HEK293T (cell line): ENCODE measurements around the gene MTHFD2.

Source experiments
- CTCF ChIA-PET: fragments of 350-600 bp; formaldehyde crosslinking; extraction: SDS; loops from one replicate; lab custom pipeline; 2021; ENCODE audit warnings: antibody characterized with exemption, inconsistent platforms; lab: Yijun Ruan, JAX
- POLR2A ChIA-PET: fragments of 350-600 bp; formaldehyde crosslinking; extraction: SDS; loops from one replicate; lab custom pipeline; 2020; ENCODE audit warnings: antibody characterized with exemption, inconsistent platforms; lab: Yijun Ruan, JAX
- DNase-seq: peaks from one replicate; pipeline ENCODE4 v3.0.0; 2012; ENCODE audit warnings: mixed read lengths; ENCODE audit errors: extremely low spot score
- ARNT ChIP-seq: fragments of 450-650 bp; IDR thresholded peaks from 2 replicates; pipeline ENCODE4 v1.6.1; 2017; ENCODE audit warnings: mild to moderate bottlenecking
- BHLHE40 ChIP-seq: fragments of 450-650 bp; IDR thresholded peaks from 2 replicates; pipeline ENCODE4 v1.6.1; 2016; ENCODE audit warnings: mild to moderate bottlenecking, moderate library complexity, borderline replicate concordance
- CTBP1 ChIP-seq: fragments of 450-650 bp; IDR thresholded peaks from 2 replicates; pipeline ENCODE4 v1.6.1; 2016; ENCODE audit warnings: borderline replicate concordance
- ELF4 ChIP-seq: fragments of 450-650 bp; IDR thresholded peaks from 2 replicates; pipeline ENCODE4 v1.6.1; 2017; ENCODE audit warnings: antibody characterized with exemption
- FOXA1 ChIP-seq: fragments of 450-650 bp; IDR thresholded peaks from 2 replicates; pipeline ENCODE4 v1.6.1; 2016; ENCODE audit warnings: mild to moderate bottlenecking
- FOXK2 ChIP-seq: fragments of 450-650 bp; IDR thresholded peaks from 2 replicates; pipeline ENCODE4 v1.6.1; 2016; ENCODE audit warnings: mild to moderate bottlenecking
- FOXM1 ChIP-seq: fragments of 450-650 bp; IDR thresholded peaks from 2 replicates; pipeline ENCODE4 v1.6.1; 2017; ENCODE audit warnings: mild to moderate bottlenecking, borderline replicate concordance
- HDGF ChIP-seq: fragments of 450-650 bp; IDR thresholded peaks from 2 replicates; pipeline ENCODE4 v1.6.1; 2017; ENCODE audit warnings: antibody characterized with exemption, borderline replicate concordance
- L3MBTL2 ChIP-seq: fragments of 450-650 bp; conservative IDR thresholded peaks from 2 replicates; pipeline ENCODE4 v1.6.1; 2016; ENCODE audit warnings: mild to moderate bottlenecking
- LEF1 ChIP-seq: fragments of 450-650 bp; IDR thresholded peaks from 2 replicates; pipeline ENCODE4 v1.6.1; 2017; ENCODE audit warnings: mild to moderate bottlenecking, borderline replicate concordance
- NFRKB ChIP-seq: fragments of 450-650 bp; IDR thresholded peaks from 2 replicates; pipeline ENCODE4 v1.6.1; 2016; ENCODE audit warnings: mild to moderate bottlenecking, moderate library complexity
- PKNOX1 ChIP-seq: fragments of 450-650 bp; IDR thresholded peaks from 2 replicates; pipeline ENCODE4 v1.6.1; 2016
- SP1 ChIP-seq: fragments of 450-650 bp; IDR thresholded peaks from 2 replicates; pipeline ENCODE4 v1.6.1; 2017
- SUZ12 ChIP-seq: fragments of 450-650 bp; IDR thresholded peaks from 2 replicates; pipeline ENCODE4 v1.6.1; 2016; ENCODE audit warnings: mild to moderate bottlenecking
- TARDBP ChIP-seq: fragments of 450-650 bp; IDR thresholded peaks from 2 replicates; pipeline ENCODE4 v1.6.1; 2016
- ZNF384 ChIP-seq: fragments of 450-650 bp; IDR thresholded peaks from 2 replicates; pipeline ENCODE4 v1.6.1; 2016

MTHFD2 gene

GRCh38 chr2:74188696-74189095 lies 9.7 kb upstream of the MTHFD2 start:
- no peak for DNase-seq

GRCh38 chr2:74191596-74192380 lies 6.6 kb upstream of the MTHFD2 start:
- CTCF ChIA-PET, result interaction anchor here (1.2 kb wide), 1 partner anchor 12 kb away, joined by 8 read pairs; the partner anchor contains the start of gene MOB1A
- POLR2A ChIA-PET, result interaction anchor here (1.0 to 1.9 kb wide), 3 partner anchors 8 to 363 kb away, joined by 3 to 12 read pairs (median 6); partner anchors contain the start of genes MOB1A and STAMBP
- no peak for DNase-seq
- no peak for TF ChIP-seq FOXA1
- TF ChIP-seq LEF1, result no peak
- no peak for TF ChIP-seq L3MBTL2
- no peak for TF ChIP-seq BHLHE40
- no peak for TF ChIP-seq CTBP1
- no peak for TF ChIP-seq SUZ12
- TF ChIP-seq HDGF, result no peak
- TF ChIP-seq FOXM1, result no peak
- no peak for TF ChIP-seq NFRKB
- no peak for TF ChIP-seq SP1
- no peak for TF ChIP-seq ELF4
- no peak for TF ChIP-seq TARDBP
- TF ChIP-seq PKNOX1, result no peak
- TF ChIP-seq FOXK2, result no peak
- TF ChIP-seq ZNF384, result no peak
- TF ChIP-seq ARNT, result no peak

More at GRCh38 chr2:74188696-74189095, 9.7 kb upstream of the MTHFD2 start:
- TF ChIP-seq NFRKB (no peak), PKNOX1 (no peak), CTBP1 (no peak), HDGF (no peak), ARNT (no peak), ELF4 (no peak), LEF1 (no peak), SP1 (no peak), BHLHE40 (no peak), FOXK2 (no peak), ZNF384 (no peak), FOXA1 (no peak), L3MBTL2 (no peak), TARDBP (no peak)
- ChIA-PET CTCF (no interaction called here), POLR2A (interaction anchor here (1.5 kb wide), 2 partner anchors 9 to 11 kb away, joined by 6 to 8 read pairs; partner anchors contain the start of genes MOB1A and MTHFD2)

- TF ChIP-seq FOXM1, result no peak
- TF ChIP-seq HDGF, result no peak
- no peak for TF ChIP-seq SP1
- TF ChIP-seq FOXK2, result no peak
- no peak for TF ChIP-seq ELF4
- TF ChIP-seq FOXA1, result no peak
- no peak for TF ChIP-seq ARNT
- POLR2A ChIA-PET, result no interaction called here
- no peak for DNase-seq
- CTCF ChIA-PET, result no interaction called here
Observed at GRCh38 chr2:74194799-74195198, 3.6 kb upstream of the MTHFD2 start.

GRCh38 chr2:74197049-74197448 lies 1.4 kb upstream of the MTHFD2 start:
- TF ChIP-seq HDGF (no peak), FOXK2 (no peak), FOXM1 (no peak), TARDBP (no peak), ZNF384 (no peak), FOXA1 (no peak)
- CTCF ChIA-PET, result interaction anchor here (0.6 to 0.7 kb wide), 2 partner anchors 12 to 21 kb away, joined by 3 read pairs; no protein-coding TSS in a partner anchor
- POLR2A ChIA-PET, result interaction anchor here (0.8 to 1.8 kb wide), 4 partner anchors 8 to 19 kb away, joined by 3 to 10 read pairs (median 5); partner anchors contain the start of gene MOB1A
- no peak for DNase-seq

GRCh38 chr2:74198023-74198460 lies 373 bp upstream of the MTHFD2 start:
- no peak for TF ChIP-seq NFRKB
- TF ChIP-seq BHLHE40, result no peak
- no peak for TF ChIP-seq CTBP1
- no peak for TF ChIP-seq FOXA1
- no peak for TF ChIP-seq LEF1
- TF ChIP-seq ARNT, result no peak
- no peak for TF ChIP-seq L3MBTL2
- TF ChIP-seq TARDBP, result no peak
- TF ChIP-seq SP1, result no peak
- TF ChIP-seq HDGF, result no peak
- no peak for TF ChIP-seq ELF4
- ChIA-PET POLR2A (interaction anchor here (0.7 to 3.2 kb wide), 11 partner anchors 9 to 59 kb away, joined by 3 to 36 read pairs (median 4); partner anchors contain the start of genes BOLA3 and MOB1A), CTCF (interaction anchor here (1.0 to 1.3 kb wide), 2 partner anchors 10 to 19 kb away, joined by 4 read pairs; partner anchors contain the start of gene MOB1A)
- no peak for DNase-seq

- no peak for DNase-seq
- ChIA-PET CTCF (interaction anchor here (0.6 to 1.3 kb wide), 3 partner anchors 11 to 84 kb away, joined by 3 to 4 read pairs (median 4); partner anchors contain the start of gene MOB1A), POLR2A (interaction anchor here (1.0 to 3.2 kb wide), 10 partner anchors 8 to 192 kb away, joined by 3 to 36 read pairs (median 5); partner anchors contain the start of genes BOLA3 and MOB1A)
- TF ChIP-seq ELF4, result no peak
- no peak for TF ChIP-seq ZNF384
- no peak for TF ChIP-seq L3MBTL2
- TF ChIP-seq SUZ12, result no peak
- no peak for TF ChIP-seq ARNT
- TF ChIP-seq CTBP1, result no peak
- TF ChIP-seq BHLHE40, result no peak
- no peak for TF ChIP-seq PKNOX1
- TF ChIP-seq FOXK2, result no peak
- no peak for TF ChIP-seq HDGF
- no peak for TF ChIP-seq LEF1
- TF ChIP-seq FOXA1, result no peak
- TF ChIP-seq NFRKB, result no peak
- TF ChIP-seq FOXM1, result no peak
Observed at GRCh38 chr2:74199275-74199701, 873 bp downstream of the MTHFD2 start.
